Brain microvascular endothelial cell (primary cell): Measurements from ENCODE around the gene ZSCAN20.

Experiments used
- DNase-seq: peaks from one replicate; pipeline ENCODE4 v3.0.0-alpha.2; 2020
- H3K27ac ChIP-seq: fragments of 250-450 bp; sonication (Bioruptor Pico); 2 replicates; pipeline ENCODE4 v1.5.1; 2020; ENCODE audit warnings: mild to moderate bottlenecking, moderate library complexity
- H3K27me3 ChIP-seq: fragments of 250-450 bp; sonication (Bioruptor Pico); replicated peaks from 2 replicates; pipeline ENCODE4 v1.5.1; 2020; ENCODE audit warnings: mild to moderate bottlenecking
- H3K36me3 ChIP-seq: fragments of 250-450 bp; sonication (Bioruptor Pico); replicated peaks from 2 replicates; pipeline ENCODE4 v1.5.1; 2020; ENCODE audit warnings: mild to moderate bottlenecking
- H3K4me3 ChIP-seq: 2 replicates; pipeline ENCODE4 v1.5.1; 2011; ENCODE audit warnings: low read depth, mild to moderate bottlenecking, control low read depth, low read length, moderate library complexity
- in situ Hi-C: cut with HindIII; loops from 2 replicates; pipeline ENCODE4 v1.10.0; 2017; ENCODE audit warnings: low sequenced_read_pairs, low pct_ligation_motif_present
- TF ChIP-seq, protein P1 (sequence below): IDR thresholded peaks from 2 replicates; pipeline ENCODE4 v1.5.1; 2011; ENCODE audit warnings: low read depth, mild to moderate bottlenecking, moderate library complexity, low read length, control low read depth, inconsistent platforms; ENCODE audit errors: missing control alignments

The ZSCAN20 gene

DNA sequence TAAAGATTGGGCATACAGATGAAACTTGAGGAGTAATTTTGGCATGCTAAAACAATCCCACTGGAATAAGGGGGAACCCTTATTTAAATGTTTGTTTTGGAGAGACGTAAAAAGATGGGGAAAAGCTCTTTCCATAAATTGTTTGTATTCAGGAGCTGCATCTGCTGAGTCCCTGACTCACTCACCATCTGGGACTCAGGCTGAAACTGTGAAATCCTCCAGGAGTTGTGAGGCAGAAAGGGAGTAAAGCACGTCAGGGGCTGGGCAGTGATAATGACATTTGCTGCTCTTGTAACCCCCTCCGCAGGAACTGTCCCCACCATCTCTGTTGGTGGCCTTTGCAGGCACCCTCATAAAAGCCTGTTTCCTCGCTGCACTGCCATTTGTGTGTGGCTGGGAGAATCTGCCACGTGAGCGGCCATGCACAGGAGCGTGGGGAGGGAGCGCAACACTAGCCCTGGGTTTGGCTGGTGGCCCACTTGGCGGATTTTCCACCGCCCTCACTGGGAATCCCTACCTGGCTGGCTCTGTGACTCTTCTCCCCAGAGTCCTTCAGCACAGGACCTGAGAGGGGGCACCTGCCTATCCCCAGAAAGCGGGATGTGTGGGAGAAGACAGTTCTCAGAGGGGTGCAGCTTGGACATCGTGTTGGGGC is 45.3 kb downstream of the ZSCAN20 start:
- TF ChIP-seq, protein P1, sequence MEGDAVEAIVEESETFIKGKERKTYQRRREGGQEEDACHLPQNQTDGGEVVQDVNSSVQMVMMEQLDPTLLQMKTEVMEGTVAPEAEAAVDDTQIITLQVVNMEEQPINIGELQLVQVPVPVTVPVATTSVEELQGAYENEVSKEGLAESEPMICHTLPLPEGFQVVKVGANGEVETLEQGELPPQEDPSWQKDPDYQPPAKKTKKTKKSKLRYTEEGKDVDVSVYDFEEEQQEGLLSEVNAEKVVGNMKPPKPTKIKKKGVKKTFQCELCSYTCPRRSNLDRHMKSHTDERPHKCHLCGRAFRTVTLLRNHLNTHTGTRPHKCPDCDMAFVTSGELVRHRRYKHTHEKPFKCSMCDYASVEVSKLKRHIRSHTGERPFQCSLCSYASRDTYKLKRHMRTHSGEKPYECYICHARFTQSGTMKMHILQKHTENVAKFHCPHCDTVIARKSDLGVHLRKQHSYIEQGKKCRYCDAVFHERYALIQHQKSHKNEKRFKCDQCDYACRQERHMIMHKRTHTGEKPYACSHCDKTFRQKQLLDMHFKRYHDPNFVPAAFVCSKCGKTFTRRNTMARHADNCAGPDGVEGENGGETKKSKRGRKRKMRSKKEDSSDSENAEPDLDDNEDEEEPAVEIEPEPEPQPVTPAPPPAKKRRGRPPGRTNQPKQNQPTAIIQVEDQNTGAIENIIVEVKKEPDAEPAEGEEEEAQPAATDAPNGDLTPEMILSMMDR: no peak
- in situ Hi-C loops: no loop called here
- Histone ChIP-seq H3K4me3 (no peak overlapping the region), H3K27me3 (no peaks in the 10 kb centered on the region), H3K27ac (no peak overlapping the region), H3K36me3 (no peaks in the 10 kb centered on the region)
- DNase-seq: no peak

- Histone ChIP-seq H3K27me3 (no peaks in the 10 kb centered on the region), H3K27ac (no peak overlapping the region), H3K4me3 (no peak overlapping the region), H3K36me3 (no peaks in the 10 kb centered on the region)
- in situ Hi-C loops: no loop called here
- DNase-seq: no peak
- TF ChIP-seq, protein P1: no peak
Observed at GRCh38 chr1:33519240-33519884, 46.9 kb downstream of the ZSCAN20 start.

- Histone ChIP-seq H3K27me3 (no peaks in the 10 kb centered on the region), H3K4me3 (no peak overlapping the region), H3K27ac (no peak overlapping the region), H3K36me3 (no peaks in the 10 kb centered on the region)
- TF ChIP-seq, protein P1: no peak
- DNase-seq: no peak
- in situ Hi-C loops: no loop called here
Observed at GRCh38 chr1:33524586-33524985, 52.1 kb downstream of the ZSCAN20 start.

GRCh38 chr1:33527934-33528333 is 55.5 kb downstream of the ZSCAN20 start:
- in situ Hi-C loops: no loop called here
- Histone ChIP-seq H3K36me3 (no peaks in the 10 kb centered on the region), H3K4me3 (no peak overlapping the region), H3K27me3 (no peaks in the 10 kb centered on the region), H3K27ac (no peak overlapping the region)
- no peak for DNase-seq
- TF ChIP-seq, protein P1: no peak

GRCh38 chr1:33529957-33530356 is 57.5 kb downstream of the ZSCAN20 start:
- TF ChIP-seq, protein P1: no peak
- Histone ChIP-seq H3K27ac (no peak overlapping the region), H3K4me3 (no peak overlapping the region), H3K36me3 (no peaks in the 10 kb centered on the region), H3K27me3 (no peaks in the 10 kb centered on the region)
- no peak for DNase-seq
- in situ Hi-C loops: no loop called here

DNA sequence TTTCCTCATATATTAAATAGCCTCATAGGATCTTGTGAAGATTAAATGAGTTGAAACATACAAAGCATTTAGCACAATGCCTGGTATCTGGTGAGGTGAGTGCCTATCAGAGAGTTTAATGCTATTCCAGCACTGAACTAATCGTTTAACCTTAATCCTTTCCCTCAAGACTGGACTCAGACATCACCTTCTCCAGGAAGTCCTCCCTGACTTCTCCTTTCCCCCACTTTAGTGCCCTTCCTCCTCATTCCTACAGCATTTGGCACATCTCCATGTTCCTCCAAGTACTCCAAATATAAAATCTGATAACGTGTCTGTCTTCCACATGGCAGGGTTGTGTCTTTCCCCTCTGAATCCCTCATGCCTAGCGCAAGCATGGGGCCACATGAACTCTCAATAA is 59.8 kb downstream of the ZSCAN20 start:
- no peak for DNase-seq
- TF ChIP-seq, protein P1: no peak
- in situ Hi-C loops: no loop called here
- Histone ChIP-seq H3K4me3 (no peak overlapping the region), H3K27ac (no peak overlapping the region), H3K27me3 (no peaks in the 10 kb centered on the region), H3K36me3 (no peaks in the 10 kb centered on the region)
